GM19193 (cell line): ENCODE data around the gene THAP10.

Experiments used
- POLR2A ChIP-seq: IDR thresholded peaks from 4 replicates; pipeline ENCODE4 v1.6.1; 2011; ENCODE audit not compliant: insufficient read depth, insufficient read length; ENCODE audit errors: extremely low read depth

Gene THAP10

DNA sequence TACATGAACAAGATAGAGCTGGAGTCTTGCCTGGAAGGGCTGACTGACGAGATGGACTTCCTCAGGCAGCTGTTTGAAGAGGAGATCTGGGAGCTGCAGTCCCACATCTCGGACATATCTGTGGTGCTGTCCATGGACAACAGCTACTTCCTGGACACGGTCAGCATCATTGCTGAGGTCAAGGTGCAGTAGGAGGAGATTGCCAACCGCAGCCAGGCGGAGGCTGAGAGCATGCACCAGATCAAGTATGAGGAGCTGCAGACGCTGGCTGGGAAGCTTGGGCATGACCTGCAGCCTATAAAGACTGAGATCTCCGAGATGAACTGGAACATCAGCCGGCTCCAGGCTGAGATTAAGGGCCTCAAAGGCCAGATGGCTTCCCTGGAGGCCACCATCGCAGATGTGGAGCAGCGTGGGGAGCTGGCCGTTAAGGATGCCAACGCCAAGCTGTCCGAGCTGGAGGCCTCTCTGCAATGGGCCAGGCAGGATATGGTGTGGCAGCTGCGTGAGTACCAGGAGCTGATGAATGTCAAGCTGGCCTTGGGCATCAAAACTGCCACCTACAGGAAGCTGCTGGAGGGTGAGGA is 32.8 kb downstream of the THAP10 start:
- TF ChIP-seq POLR2A = no peak

- TF ChIP-seq POLR2A = no peak
These were observed 34.5 kb downstream of the THAP10 start for GRCh38 chr15:70857562-70858285.

DNA sequence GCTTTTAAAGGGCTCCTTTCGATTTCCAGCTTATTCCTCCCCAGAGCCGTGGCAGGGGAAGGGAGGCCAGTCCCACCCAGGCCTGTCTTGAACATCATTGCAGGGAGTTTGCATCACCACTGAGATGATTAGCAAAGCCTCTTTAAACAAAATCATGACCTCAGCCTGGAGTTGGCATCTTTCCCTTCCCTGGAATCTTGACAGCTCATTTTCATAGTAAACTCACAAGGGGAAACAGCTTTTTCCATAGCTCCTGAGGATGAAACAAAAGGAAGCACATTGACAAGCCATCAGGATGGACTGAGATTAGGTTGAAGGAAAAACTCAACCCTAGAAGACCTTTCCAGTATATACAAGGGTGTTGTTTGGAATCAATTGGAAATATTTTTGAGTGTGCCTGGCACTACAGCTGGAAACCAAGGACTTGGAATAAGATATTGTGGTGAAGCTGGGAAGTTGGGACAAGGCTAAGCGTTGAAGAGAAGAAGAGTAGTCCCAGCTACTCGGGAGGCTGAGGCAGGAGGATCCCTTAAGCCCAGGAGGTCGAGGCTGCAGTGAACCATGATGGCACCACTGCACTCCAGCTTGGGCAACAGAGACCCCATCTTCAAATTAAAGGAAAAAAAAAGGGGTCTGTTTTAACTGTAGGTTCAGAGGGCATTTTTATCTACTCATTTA is 35.2 kb downstream of the THAP10 start:
- TF ChIP-seq POLR2A = no peak

DNA sequence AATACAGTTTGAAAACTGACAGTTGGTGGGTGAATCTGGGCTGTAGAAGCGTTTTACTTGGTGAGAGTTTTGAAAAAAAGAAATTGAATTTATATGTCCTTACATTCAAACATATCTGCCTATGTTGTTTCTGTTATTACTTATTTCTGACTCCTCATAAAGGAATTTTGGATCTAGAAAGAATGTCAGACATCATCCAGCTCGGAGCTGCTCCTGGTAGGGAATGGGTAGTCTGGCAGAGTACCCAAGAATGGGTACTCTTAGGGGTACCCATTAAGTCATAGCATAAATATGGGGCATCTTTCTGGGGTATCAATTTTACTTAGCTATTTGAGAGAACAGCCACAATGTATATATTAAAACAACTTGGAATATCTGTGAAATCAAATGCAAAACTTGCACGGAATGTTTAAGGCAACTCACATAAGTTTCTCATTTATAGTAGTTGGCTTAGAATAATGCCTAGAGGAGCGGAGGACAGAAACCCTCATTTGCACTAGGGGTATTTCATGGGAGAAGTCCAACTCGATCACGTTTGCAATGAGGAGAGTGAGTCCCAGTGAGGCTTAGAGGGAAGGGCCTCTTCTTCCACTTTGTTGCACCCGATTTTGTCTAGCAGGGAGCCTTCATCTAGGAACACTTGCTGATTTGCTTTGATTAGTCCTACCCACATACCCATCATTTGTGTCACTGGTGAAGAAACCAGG is 35.9 kb downstream of the THAP10 start:
- TF ChIP-seq POLR2A = no peak

DNA sequence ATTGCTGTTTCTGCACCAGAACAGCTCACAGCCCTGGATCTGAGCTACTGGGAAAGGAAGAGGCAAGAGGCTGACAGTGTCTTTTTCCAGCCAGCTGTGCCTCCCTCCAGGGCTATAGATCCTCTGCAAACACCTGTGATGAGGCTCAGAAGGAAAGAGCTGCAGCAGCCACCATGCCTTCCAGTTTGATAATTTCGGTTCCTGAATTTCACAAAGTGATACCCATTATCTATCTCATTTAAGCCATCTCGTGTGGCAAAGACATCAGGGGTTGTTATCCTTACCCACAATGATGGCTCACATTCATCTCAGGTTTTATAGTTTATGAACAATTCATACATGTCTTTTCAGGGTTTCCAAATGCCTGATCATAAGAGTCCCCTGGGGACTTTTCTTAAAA is 36.5 kb downstream of the THAP10 start:
- TF ChIP-seq POLR2A = no peak

GRCh38 chr15:70854666-70854976 is 37.6 kb downstream of the THAP10 start:
- no peak for TF ChIP-seq POLR2A

DNA sequence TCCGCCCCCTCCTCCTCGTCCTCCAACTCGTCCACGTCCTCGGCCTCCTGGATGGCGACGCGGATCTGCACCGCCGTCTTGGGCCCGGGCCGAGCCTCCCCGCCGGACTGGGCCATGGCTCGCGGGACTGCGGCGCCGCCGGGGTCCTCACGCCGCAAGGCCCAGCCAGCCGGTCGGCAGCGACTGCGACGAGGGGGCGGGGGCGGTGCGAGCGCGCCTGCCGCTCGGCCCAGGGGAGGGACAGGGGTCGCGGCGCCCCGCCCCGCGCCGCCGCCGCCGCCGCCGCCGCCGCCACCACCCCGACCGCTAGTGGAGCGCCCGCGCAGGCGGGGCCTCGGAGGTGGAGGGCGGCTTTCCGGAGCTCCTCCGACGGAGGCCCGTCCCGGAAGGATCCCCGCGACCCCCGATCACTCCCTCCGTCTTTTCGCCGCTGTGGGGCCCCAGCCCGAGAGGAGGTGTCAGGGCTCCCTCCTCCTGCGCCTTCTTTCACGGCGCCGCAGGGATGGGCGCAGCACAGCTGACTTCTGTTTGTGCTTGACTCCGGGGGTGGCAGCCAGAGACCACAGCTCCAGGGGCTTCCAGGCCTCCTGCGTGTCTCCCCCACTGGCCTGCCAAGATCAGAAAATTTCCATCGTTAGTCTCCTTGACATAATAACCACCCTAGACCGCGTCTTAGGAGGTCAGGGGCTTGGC is 38.1 kb downstream of the THAP10 start, which contains the start of gene LARP6:
LARP6 (minus strand) TSS at position 185 of the 693 bp plus-strand sequence; CDS start at position 116, 69 bp downstream.
- TF ChIP-seq POLR2A = no peak

DNA sequence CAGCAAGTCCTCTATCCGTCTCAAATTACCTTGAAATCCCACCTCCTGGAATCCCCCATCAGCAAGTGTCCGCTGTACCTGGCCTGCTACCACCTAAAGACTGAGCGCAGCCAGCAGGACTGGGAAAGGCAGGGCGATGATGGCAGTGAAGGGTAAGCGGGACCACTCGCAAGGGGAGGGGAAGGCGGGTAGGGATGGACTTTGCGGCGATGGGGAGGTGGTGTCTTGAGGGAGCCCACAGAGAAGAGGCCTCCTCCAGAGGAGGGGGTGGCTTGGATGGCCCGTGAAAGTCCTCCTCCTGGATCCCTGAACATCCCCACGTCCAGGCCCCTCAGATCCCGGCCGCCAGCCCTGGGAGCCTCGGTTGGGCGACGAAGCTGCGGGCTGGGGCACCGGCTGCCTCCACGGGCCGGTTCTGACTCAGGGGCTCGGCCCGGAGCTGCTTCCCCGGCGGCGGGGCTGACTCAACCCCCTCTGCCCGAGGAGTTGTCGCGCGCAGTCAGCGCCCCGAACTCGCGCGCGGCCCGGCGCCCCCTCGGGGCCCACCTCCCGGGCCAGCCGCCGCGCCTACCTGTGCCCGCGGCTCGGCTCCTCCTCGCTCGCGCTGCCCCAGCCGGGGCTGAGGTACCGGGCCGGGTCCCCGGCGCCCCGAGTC is 38.8 kb downstream of the THAP10 start:
- no peak for TF ChIP-seq POLR2A

DNA sequence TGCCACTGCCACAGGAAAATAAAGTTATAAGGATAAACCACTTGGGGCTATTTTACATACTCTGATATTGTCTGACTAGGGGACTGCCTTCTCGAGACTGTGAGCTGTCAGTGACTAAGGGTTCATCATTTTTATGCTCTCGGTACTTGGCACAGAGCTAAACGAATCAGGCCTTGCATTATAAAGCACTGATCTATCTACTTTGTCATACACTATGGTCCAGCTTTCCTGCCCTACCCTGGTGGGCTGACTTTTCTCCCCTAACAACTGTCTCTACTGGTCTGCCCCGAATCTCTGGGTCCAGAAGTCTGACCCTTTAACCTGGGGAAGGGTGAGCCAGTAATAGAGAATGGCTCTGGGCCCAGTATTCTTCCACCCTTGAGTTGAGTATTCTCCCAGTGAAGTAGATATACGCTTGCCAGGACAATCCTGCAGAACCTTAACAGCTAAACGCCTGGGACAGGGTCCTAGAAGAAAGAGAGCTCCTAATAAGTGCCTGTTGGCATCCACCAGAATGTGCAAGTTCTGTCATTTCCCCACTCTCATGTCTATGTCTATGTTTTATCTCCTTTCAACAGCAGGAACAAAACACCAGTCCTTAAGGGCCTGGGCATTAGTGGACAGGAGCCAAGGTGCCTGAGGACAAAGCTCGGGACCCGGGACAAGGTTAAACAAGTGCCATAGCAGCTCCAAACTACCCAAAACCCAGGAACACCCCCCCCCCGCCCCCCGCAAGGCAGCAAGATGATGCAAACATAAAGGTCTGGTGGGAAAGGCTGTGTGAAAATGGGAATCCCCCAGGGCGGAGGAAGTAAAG is 39.5 kb downstream of the THAP10 start:
- TF ChIP-seq POLR2A = no peak

DNA sequence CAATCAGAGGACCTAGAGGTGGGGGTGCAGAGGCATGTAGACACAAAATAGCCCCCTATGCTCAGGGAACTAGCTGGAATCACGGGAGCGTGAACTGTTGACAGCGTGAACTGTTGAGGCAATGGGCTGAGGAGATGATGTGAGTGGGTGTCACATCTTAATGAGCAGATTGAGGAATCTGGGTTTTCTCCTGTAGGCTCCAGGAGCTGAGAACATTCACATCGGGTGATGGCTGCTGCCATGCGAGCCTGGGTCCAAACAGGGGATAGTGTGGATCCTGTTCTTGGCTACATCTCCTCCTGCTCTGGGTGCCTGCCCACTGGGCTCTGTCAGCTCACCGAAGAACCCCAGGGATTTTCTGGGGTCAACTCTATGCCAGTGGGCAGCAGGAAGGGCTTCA is 40.3 kb downstream of the THAP10 start:
- TF ChIP-seq POLR2A = no peak

GRCh38 chr15:70845602-70846360 is 46.5 kb downstream of the THAP10 start:
- TF ChIP-seq POLR2A = no peak

DNA sequence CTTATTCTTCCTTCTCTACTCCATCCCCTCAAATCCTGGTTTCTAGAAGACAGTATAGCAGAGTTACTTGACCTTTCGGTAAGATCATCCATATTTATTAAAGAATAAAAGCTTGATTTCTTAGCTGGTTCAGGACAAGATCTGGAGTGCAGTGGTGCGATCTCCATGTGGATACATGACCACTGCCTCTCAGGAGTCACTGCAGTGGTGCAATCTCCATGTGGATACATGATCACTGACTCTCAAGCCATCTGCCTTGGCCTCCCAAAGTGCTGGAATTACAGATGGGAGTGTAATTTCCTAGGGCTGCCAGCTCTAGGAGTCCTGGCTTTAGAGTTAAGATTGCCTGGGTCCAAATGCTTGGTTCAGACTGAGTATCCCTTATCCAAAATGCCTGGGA is 54.8 kb downstream of the THAP10 start:
- TF ChIP-seq POLR2A = no peak

GRCh38 chr15:70835841-70836240 is 56.4 kb downstream of the THAP10 start:
- TF ChIP-seq POLR2A = no peak

DNA sequence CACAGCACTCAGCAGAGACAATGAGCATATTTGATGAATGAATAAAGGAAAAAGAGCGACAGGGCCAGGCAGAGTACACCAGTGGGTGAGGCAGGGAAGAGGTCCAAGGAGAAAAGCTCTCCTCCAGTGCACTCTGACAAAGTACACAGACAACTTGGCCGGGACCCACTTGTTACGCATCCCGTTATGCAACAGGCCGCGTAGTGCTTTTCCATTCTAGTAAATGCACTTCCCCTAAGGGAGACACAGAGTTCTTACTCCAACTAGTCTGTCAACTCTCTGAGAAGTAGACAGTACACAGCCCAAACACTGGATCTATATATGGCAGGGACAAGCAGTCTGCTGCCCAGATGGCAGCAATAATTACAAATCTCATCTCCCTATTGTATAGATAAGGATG is 56.8 kb downstream of the THAP10 start:
- no peak for TF ChIP-seq POLR2A

GRCh38 chr15:70834999-70835398 is 57.2 kb downstream of the THAP10 start:
- no peak for TF ChIP-seq POLR2A
